Suppressor macrophage (primary cell): ENCODE results near the gene CLBA1.
"Not testable (repeated sequence)": the region's sequence is repeated elsewhere in the genome, so short reads cannot be mapped to it uniquely, and the experiment has no call there.

Experiments
- DNase-seq, 4 experiments: peaks; one replicate each; pipeline ENCODE4 v3.0.0-alpha.2; 2020 to 2022

The CLBA1 gene

DNA sequence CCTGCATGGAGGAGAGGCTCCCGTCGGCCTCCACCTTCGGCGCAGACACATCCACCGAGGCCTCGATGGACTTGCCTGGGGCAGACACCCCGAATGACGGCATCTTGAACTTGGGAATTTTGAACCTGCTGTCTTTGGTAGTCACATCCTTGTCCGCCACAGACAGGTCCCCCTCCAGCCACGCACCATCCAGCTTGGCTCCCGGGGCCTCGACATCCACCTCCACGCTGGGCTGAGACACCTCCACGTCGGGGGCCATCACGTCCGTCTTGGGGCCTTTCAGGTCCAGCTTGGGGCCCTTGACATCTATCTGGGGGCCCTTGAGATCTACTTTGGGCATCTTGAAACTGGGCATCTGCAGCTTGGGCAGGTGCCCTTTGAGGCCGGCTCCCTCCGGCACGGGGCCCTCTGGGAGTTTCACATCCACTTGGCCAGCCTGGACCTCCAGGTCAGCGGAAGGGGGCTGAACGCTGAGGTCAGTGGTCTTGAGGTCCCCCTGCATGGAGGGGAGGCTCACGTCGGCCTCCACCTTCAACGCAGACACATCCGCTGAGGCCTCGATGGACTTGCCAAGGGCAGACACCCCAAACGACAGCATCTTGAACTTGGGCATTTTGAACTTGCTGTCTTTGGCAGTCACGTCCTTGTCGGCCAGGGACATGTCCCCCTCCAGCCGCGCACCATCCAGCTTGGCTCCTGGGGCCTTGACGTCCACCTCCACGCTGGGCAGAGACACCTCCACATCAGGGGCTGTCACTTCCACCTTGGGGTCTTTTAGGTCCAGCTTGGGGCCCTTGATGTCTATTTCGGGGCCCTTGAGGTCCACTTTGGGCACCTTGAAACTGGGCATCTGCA is 37.5 kb upstream of the CLBA1 start:
- not testable (repeated sequence) for DNase-seq

DNA sequence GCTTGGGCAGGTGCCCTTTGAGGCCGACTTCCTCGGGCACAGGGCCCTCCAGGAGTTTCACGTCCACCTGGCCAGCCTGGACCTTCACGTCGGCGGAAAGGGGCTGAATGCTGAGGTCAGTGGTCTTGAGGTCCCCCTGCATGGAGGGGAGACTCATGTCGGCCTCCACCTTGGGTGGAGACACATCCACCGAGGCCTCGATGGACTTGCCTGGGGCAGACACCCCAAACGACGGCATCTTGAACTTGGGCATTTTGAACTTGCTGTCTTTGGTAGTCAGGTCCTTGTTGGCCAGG is 36.9 kb upstream of the CLBA1 start:
- DNase-seq = no peak

DNA sequence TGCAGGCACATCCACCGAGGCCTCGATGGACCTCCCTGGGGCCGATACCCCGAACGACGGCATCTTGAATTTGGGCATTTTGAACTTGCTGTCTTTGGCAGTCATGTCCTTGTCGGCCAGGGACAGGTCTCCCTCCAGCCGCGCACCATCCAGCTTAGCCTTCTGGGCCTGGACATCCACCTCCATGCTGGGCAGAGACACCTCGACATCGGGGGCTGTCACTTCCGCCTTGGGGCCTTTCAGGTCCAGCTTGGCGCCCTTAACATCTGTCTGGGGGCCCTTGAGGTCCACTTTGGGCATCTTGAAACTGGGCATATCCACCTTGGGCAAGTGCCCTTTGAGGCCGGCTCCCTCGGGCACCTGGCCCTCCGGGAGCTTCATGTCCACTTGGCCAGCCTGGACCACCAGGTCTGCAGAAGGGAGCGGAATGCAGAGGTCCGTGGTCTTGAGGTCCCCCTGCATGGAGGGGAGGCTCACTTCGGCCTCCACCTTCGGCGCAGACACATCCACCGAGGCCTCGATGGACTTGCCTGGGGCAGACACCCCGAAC is 36.1 kb upstream of the CLBA1 start:
- not testable (repeated sequence) for DNase-seq

DNA sequence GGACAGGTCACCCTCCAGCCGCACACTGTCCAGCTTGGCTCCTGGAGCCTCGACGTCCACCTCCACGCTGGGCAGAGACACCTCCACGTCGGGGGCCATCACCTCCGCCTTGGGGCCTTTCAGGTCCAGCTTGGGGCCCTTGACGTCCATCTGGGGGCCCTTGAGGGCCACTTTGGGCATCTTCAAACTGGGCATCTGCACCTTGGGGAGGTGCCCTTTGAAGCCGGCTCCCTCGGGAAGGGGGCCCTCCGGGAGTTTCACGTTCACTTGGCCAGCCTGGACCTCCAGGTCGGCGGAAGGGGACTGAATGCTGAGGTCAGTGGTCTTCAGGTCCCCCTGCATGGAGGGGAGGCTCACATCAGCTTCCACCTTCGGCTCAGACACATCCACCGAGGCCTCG is 35.6 kb upstream of the CLBA1 start:
- no peak for DNase-seq

GRCh38 chr14:104950701-104951100 is 34.9 kb upstream of the CLBA1 start:
- not testable (repeated sequence) for DNase-seq

- not testable (repeated sequence) for DNase-seq
Measured at GRCh38 chr14:104951863-104952657, 33.5 kb upstream of the CLBA1 start.

DNA sequence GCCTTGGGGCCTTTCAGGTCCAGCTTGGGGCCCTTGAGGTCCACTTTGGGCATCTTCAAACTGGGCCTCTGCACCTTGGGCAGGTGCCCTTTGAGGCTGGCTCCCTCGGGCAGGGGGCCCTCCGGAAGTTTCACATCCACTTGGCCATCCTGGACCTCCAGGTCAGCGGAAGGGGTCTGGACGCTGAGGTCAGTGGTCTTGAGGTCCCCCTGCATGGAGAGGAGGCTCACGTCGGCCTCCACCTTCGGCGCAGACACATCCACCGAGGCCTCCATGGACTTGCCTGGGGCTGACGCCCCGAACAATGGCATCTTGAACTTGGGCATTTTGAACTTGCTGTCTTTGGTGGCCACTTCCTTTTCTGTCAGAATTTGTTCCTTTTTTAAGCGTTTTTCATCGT is 32.5 kb upstream of the CLBA1 start:
- no peak for DNase-seq

GRCh38 chr14:104953896-104954656 is 31.5 kb upstream of the CLBA1 start:
- DNase-seq = no peak

GRCh38 chr14:104954746-104955395 is 30.7 kb upstream of the CLBA1 start:
- DNase-seq = no peak

DNA sequence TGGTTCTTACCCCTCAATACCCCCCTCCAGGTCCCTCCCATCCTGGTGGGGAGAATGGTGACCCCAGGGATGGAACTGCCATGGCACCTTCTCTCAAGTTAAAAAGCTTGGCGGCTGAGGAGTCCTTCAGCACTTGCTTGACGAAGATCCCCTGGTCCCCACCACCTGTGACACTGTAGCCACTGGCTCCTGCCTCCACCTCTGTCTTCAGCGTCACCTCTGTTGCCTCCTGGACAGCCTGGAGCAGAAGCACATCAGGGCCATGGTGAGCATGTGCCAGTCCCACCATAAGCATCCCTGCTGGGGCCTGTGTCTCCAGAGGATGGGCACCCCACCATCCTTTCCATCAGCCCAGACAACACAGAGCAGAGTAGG is 30.2 kb upstream of the CLBA1 start:
- no peak for DNase-seq

GRCh38 chr14:104956290-104956890 is 29.2 kb upstream of the CLBA1 start:
- DNase-seq = no peak

GRCh38 chr14:104957146-104958113 is 28.2 kb upstream of the CLBA1 start:
- DNase-seq = no peak

GRCh38 chr14:104964546-104964945 is 21.0 kb upstream of the CLBA1 start:
- no peak for DNase-seq

- DNase-seq = no peak
Measured at GRCh38 chr14:104965561-104966231, 19.9 kb upstream of the CLBA1 start.

DNA sequence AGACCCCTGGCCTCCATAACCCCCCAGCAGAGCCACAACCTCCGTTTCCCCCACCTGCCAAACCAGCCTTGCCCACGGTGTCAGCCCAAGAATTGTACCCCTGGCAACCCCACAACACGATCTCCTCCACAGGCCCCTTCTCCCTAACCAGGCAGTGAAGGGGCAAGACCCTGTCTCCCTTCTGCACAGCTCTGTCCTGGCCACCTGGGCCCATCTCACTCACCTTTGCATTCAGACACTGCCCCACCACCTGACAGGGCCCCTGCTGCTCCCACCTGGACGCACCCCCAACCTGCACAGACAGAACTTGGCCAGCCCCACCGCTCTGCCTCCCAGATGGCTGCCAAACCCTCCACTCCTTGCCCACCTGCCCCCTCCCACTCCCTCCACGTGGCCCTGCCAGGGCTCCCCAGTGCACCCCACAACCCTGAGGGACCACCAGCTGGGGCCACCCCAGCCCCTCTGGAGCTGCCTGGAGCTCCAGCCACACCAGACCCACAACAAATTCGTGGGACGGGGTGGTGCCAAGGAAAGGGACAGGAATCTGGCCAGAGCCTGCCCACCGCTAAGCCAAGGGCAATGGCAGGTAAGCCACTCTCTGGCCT is 19.2 kb upstream of the CLBA1 start:
- no peak for DNase-seq

DNA sequence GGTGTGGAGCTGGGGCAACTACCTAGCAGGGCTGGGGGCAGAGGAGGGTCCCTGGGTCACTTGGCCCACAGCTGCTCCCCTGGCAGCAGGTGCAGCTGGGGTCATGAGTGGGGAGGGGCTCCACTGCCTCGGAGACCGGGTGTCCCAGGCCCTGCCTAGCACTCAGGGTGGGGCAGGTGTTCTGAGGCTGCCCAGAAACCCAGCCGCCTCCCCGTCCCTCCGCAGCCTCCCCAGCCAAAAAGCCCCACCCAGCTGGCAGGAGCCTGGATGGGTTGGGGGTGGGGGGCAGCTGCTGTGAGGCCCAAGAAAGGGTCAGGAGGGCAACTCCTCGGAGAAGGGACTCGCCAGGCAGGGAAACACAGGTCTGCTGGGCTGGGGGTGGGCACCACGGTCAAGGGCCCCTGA is 18.6 kb upstream of the CLBA1 start:
- DNase-seq = no peak

DNA sequence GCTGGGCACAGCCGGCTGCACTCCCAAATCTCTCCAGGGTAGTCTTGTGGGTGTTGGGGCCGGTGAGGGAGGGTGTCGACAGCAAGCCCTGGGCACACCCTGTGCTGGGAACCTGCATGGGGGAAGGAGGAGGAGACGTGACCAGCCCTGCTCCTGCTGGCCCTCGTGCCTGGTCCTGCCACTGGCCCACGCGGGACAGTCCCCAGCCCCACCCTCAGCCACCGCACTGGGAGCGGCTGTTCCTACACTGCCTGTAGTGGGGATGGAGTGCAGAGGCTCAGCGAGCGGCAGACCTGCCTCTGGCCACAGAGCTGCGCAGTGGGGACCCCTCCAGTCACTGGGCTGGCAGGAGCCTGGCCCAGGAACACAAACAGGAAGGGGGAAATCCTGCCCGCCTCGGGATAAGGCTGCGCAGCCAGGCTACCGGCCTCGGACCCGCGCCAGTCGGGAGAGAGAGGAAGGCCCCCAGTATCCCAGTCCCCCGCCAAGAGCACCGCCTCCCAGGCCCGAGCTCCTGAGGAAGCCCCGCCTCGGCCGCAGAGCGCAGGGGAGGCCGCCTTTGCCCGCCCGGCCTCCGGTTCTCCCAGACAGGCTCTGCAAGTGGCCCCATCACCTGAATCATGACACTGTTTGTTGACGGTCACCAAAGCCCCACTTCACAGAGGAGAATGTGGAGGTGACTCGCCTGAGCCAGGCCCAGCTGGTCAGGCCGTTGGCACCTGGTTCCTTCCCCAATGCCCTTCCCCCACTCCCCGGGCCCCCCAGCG is 18.0 kb upstream of the CLBA1 start:
- DNase-seq = peak in 2 of 4 experiments; percentile 5 to 28

DNA sequence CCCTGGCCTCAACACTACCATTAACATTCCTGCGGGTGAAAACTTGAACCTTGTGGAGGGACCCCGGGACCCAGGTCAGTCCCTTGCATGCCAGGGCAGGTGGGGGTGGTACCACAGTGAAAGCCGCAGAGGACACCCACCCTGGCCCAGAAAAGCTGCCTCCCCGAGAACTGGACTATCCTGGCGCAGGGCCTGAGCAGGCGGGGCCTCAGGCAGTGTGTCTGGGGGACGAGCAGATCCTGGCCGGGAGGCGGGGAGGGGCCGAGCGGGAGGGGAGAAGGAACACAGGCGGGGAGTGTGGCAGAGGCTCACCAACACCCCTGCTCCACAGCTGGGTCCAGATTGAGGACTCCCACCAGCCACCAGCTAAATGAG is 17.4 kb upstream of the CLBA1 start:
- no peak for DNase-seq
